A549 (cell line): Measurements from ENCODE around the gene SLC9A2.

Source experiments
- BHLHE40 ChIP-seq: IDR thresholded peaks from 2 replicates; pipeline ENCODE4 v1.6.1; 2012; ENCODE audit warnings: low read depth, low read length, inconsistent platforms
- CEBPB ChIP-seq, 2 experiments: fragments of >200 bp in 1 of 2; sonication (Bioruptor Twin) in 1 of 2; formaldehyde crosslinking in 1 of 2; IDR thresholded peaks; 2 replicates each; pipeline ENCODE4 v1.6.1; 2012 to 2016
- EP300 ChIP-seq, 2 experiments: fragments of >200 bp; sonication (Bioruptor Twin); formaldehyde crosslinking; IDR thresholded peaks; 2 replicates in 1 of 2; 3 replicates in 1 of 2; pipeline ENCODE4 v1.6.1; 2016 to 2017
- HOXA7 ChIP-seq: fragments of 250-450 bp; sonication (Bioruptor Pico); IDR thresholded peaks from 2 replicates; pipeline ENCODE4 v1.5.0; 2020; ENCODE audit warnings: mild to moderate bottlenecking, moderate library complexity
- KDM5A ChIP-seq: fragments of 200-600 bp; sonication (generic); IDR thresholded peaks from 2 replicates; pipeline ENCODE4 v1.6.1; 2016; ENCODE audit warnings: antibody characterized with exemption, mild to moderate bottlenecking
- MAFK ChIP-seq: fragments of 450-650 bp; IDR thresholded peaks from 2 replicates; pipeline ENCODE4 v1.6.1; 2014; ENCODE audit not compliant: partially characterized antibody
- MYC ChIP-seq: IDR thresholded peaks from 2 replicates; pipeline ENCODE4 v1.6.1; 2012; ENCODE audit warnings: mild to moderate bottlenecking, inconsistent platforms, low read length, improper control_type of control experiment, borderline replicate concordance
- NR3C1 ChIP-seq: fragments of >200 bp; sonication (Bioruptor Twin); formaldehyde crosslinking; IDR thresholded peaks from 3 replicates; pipeline ENCODE4 v1.6.1; 2017
- POLR2A ChIP-seq: IDR thresholded peaks from 2 replicates; pipeline ENCODE4 v1.6.1; 2012; ENCODE audit warnings: mild to moderate bottlenecking, low read length
- POLR2AphosphoS2 ChIP-seq: conservative IDR thresholded peaks from 2 replicates; pipeline ENCODE4 v1.6.1; 2012; ENCODE audit warnings: low read length, improper control_type of control experiment, inconsistent platforms
- RCOR1 ChIP-seq: fragments of 150-350 bp; IDR thresholded peaks from 2 replicates; pipeline ENCODE4 v1.6.1; 2014; ENCODE audit warnings: antibody characterized with exemption, low read length, low read depth
- TF ChIP-seq, protein P1 (sequence below): fragments of >200 bp; sonication (Bioruptor Twin); formaldehyde crosslinking; IDR thresholded peaks from 3 replicates; pipeline ENCODE4 v1.5.1; 2016
- TF ChIP-seq, protein P2 (sequence below): fragments of 450-650 bp; IDR thresholded peaks from 2 replicates; pipeline ENCODE4 v1.6.1; 2014; ENCODE audit warnings: antibody characterized with exemption

DNA sequence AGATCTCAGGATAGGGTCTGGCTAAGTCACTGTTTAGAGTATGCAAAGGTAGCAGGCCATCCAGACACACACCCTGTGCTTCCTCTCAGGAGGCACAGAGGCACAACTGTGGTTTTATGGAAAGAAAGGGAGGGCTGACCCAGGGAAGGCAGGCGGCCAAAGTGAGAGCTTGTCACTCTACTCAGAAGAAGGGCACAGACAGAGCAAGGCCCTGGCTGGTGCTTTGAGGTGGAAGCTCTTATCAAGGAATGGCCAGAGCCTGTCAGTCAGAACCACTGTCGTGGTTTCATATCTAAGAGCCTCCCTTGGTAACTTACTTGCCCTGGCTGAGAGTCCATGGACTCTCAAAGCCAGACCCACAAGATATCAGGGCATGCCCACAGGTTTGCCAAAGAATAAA lies 40.7 kb downstream of the SLC9A2 start:
- TF ChIP-seq NR3C1 (no peak), HOXA7 (no peak), POLR2AphosphoS2 (no peak), MAFK (no peak), MYC (no peak), KDM5A (no peak), RCOR1 (no peak), POLR2A (no peak), EP300 (IDR thresholded peaks at IDR 0.05) (no peak), CEBPB (IDR thresholded peaks at IDR 0.05) (no peak), BHLHE40 (no peak)
- TF ChIP-seq, protein P1, sequence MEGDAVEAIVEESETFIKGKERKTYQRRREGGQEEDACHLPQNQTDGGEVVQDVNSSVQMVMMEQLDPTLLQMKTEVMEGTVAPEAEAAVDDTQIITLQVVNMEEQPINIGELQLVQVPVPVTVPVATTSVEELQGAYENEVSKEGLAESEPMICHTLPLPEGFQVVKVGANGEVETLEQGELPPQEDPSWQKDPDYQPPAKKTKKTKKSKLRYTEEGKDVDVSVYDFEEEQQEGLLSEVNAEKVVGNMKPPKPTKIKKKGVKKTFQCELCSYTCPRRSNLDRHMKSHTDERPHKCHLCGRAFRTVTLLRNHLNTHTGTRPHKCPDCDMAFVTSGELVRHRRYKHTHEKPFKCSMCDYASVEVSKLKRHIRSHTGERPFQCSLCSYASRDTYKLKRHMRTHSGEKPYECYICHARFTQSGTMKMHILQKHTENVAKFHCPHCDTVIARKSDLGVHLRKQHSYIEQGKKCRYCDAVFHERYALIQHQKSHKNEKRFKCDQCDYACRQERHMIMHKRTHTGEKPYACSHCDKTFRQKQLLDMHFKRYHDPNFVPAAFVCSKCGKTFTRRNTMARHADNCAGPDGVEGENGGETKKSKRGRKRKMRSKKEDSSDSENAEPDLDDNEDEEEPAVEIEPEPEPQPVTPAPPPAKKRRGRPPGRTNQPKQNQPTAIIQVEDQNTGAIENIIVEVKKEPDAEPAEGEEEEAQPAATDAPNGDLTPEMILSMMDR = no peak
- TF ChIP-seq, protein P2, sequence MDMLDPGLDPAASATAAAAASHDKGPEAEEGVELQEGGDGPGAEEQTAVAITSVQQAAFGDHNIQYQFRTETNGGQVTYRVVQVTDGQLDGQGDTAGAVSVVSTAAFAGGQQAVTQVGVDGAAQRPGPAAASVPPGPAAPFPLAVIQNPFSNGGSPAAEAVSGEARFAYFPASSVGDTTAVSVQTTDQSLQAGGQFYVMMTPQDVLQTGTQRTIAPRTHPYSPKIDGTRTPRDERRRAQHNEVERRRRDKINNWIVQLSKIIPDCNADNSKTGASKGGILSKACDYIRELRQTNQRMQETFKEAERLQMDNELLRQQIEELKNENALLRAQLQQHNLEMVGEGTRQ = no peak
